Testis (tissue), 2 donors: Measurements from ENCODE around the gene BLM.

Source experiments
- POLR2A ChIP-seq: fragments of 450-650 bp; IDR thresholded peaks from one replicate; pipeline ENCODE4 v1.6.1; 2017; ENCODE audit warnings: antibody characterized with exemption, mild to moderate bottlenecking, moderate library complexity
- TF ChIP-seq, protein P1 (sequence below), 3 experiments: fragments of 450-650 bp in 2 of 3; fragments of 200-600 bp in 1 of 3; sonication (generic) in 1 of 3; IDR thresholded peaks; one replicate each; pipeline ENCODE4 v1.5.1; 2016 to 2019; ENCODE audit warnings: antibody characterized with exemption in 3 of 3, mild to moderate bottlenecking in 2 of 3, moderate library complexity in 1 of 3

DNA sequence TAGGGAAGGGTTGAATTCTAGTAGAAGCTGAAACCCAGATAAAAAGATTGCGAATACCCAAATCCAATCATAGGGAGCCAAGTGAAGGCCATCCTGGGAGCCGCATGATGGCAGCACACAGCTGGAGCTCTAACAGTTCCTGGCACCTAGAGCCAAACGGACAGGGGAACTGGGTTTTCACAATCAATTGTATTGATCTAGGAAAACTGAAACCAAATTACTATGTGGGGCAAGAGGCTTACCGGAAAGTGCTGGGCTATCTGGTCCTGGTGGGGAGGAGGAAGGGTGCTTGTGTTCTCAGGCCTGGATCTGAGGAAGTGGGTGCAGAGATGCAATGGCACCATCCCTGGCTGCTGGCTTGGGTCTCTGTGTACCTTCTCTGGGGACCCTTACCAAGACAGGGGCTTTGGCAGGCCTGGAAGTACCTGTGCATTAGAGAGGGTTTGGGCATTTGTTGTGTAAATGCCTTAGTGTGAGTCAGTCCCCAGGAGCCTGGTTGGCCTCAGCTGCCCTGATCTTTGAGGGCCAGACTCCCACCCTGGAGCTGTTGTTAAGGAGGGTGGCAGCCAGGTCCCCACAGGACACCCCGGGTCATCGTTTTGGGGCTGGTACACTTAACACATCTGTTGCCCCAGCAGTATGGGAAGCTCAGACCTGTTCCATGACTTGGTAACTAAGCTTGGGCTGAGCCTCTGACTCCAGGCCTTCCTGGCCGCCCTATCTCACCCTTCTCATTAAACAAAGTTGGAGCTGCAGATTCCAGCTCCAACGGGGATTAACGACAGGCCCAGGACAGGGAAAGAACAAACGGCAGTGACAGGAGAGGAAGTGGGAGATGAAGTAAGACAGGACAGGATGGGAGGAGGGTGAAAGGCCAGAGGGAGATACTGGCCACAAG lies 142.3 kb downstream of the BLM start:
- no peak for TF ChIP-seq POLR2A
- TF ChIP-seq, protein P1, sequence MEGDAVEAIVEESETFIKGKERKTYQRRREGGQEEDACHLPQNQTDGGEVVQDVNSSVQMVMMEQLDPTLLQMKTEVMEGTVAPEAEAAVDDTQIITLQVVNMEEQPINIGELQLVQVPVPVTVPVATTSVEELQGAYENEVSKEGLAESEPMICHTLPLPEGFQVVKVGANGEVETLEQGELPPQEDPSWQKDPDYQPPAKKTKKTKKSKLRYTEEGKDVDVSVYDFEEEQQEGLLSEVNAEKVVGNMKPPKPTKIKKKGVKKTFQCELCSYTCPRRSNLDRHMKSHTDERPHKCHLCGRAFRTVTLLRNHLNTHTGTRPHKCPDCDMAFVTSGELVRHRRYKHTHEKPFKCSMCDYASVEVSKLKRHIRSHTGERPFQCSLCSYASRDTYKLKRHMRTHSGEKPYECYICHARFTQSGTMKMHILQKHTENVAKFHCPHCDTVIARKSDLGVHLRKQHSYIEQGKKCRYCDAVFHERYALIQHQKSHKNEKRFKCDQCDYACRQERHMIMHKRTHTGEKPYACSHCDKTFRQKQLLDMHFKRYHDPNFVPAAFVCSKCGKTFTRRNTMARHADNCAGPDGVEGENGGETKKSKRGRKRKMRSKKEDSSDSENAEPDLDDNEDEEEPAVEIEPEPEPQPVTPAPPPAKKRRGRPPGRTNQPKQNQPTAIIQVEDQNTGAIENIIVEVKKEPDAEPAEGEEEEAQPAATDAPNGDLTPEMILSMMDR (IDR thresholded peaks at IDR 0.05) = no peak
